ENCODE results near the gene S100A10.

The S100A10 gene

GRCh38 chr1:151936653-151937052 lies 57.0 kb downstream of the S100A10 start:
- no peak overlapping the region for H3K4me3 ChIP-seq (ENCODE audit: low read depth, low read length)
- H3K36me3 ChIP-seq = no peaks in the 10 kb centered on the region
- no peak for TF ChIP-seq CTCF (IDR thresholded peaks at IDR 0.05; ENCODE audit: low read depth, low read length)
- H3K4me1 ChIP-seq = no peaks in the 10 kb centered on the region
- peaks cover 46% of the 10 kb centered on the region for H3K27me3 ChIP-seq
- no peaks in the 10 kb centered on the region for H3K9me3 ChIP-seq
- DNase-seq = no peak

GRCh38 chr1:151935894-151936602 lies 57.6 kb downstream of the S100A10 start:
- no peaks in the 10 kb centered on the region for H3K4me1 ChIP-seq
- H3K36me3 ChIP-seq = no peaks in the 10 kb centered on the region
- peaks cover 47% of the 10 kb centered on the region for H3K27me3 ChIP-seq
- DNase-seq = no peak
- no peak overlapping the region for H3K4me3 ChIP-seq (ENCODE audit: low read depth, low read length)
- no peaks in the 10 kb centered on the region for H3K9me3 ChIP-seq
- no peak for TF ChIP-seq CTCF (IDR thresholded peaks at IDR 0.05; ENCODE audit: low read depth, low read length)

GRCh38 chr1:151935154-151935553 lies 58.5 kb downstream of the S100A10 start:
- Histone ChIP-seq H3K9me3 (no peaks in the 10 kb centered on the region), H3K27me3 (peaks cover 54% of the 10 kb centered on the region), H3K4me3 (ENCODE audit: low read depth, low read length) (no peak overlapping the region), H3K36me3 (no peaks in the 10 kb centered on the region), H3K4me1 (no peaks in the 10 kb centered on the region)
- no peak for DNase-seq
- no peak for TF ChIP-seq CTCF (IDR thresholded peaks at IDR 0.05; ENCODE audit: low read depth, low read length)

GRCh38 chr1:151934048-151934493 lies 59.6 kb downstream of the S100A10 start:
- Histone ChIP-seq H3K4me3 (ENCODE audit: low read depth, low read length) (no peak overlapping the region), H3K27me3 (peaks cover 64% of the 10 kb centered on the region), H3K36me3 (no peaks in the 10 kb centered on the region), H3K9me3 (no peaks in the 10 kb centered on the region), H3K4me1 (no peaks in the 10 kb centered on the region)
- peak; percentile 42 for DNase-seq
- peak; percentile 96 for TF ChIP-seq CTCF (IDR thresholded peaks at IDR 0.05; ENCODE audit: low read depth, low read length)

Data from BE2C (cell line).